Aorta (tissue), 5 donors: ENCODE data around the gene CNTN6. TPM values are rescaled to one million over a fixed set of nuclear protein-coding genes. Genes with fewer than 3 reads are reported as not detected.

ENCODE experiments used
- ATAC-seq: fragments of 200-7000 bp; cut with Tn5 transposase; one replicate; pipeline ENCODE4 v1.9.1; 2022; ENCODE audit warnings: moderate library complexity; ENCODE audit not compliant: low FRiP score
- DNase-seq, 2 donors: peaks; one replicate each; pipeline ENCODE4 v3.0.0-alpha.2; 2020
- H3K27ac ChIP-seq, 2 donors: one replicate each; pipeline ENCODE4 v1.5.1; 2013; ENCODE audit warnings: low read length in 2 of 2, mild to moderate bottlenecking in 2 of 2, moderate library complexity in 2 of 2, control low read depth in 1 of 2, inconsistent platforms in 1 of 2, low read depth in 1 of 2
- H3K27me3 ChIP-seq, 2 donors: one replicate each; pipeline ENCODE4 v1.6.1; 2013; ENCODE audit warnings: control low read depth in 1 of 2, low read length in 1 of 2, mild to moderate bottlenecking in 1 of 2, moderate library complexity in 1 of 2; ENCODE audit not compliant: insufficient read depth in 2 of 2, control insufficient read depth in 1 of 2
- H3K36me3 ChIP-seq, 2 donors: one replicate each; pipeline ENCODE4 v1.6.1; 2013; ENCODE audit warnings: control low read depth in 1 of 2, low read length in 1 of 2, mild to moderate bottlenecking in 1 of 2; ENCODE audit not compliant: insufficient read depth in 2 of 2, control insufficient read depth in 1 of 2
- H3K4me1 ChIP-seq, 2 donors: one replicate each; pipeline ENCODE4 v1.6.1; 2013; ENCODE audit warnings: low read length in 2 of 2, control low read depth in 1 of 2, mild to moderate bottlenecking in 1 of 2, moderate library complexity in 1 of 2; ENCODE audit not compliant: insufficient read depth in 2 of 2, control insufficient read depth in 1 of 2
- H3K4me3 ChIP-seq, 2 donors: one replicate each; pipeline ENCODE4 v1.5.1; 2013; ENCODE audit warnings: low read length in 2 of 2, control low read depth in 1 of 2, mild to moderate bottlenecking in 1 of 2
- H3K9me3 ChIP-seq: one replicate; pipeline ENCODE4 v1.6.1; 2013; ENCODE audit warnings: mild to moderate bottlenecking, low read length; ENCODE audit not compliant: control insufficient read depth
- WGBS, 2 donors: extraction: QIAGEN DNeasy Blood & Tissue Kit; methylation state at CpG; one replicate each; pipeline ENCODE4 v1.1.7; 2013; 5-methylcytosine and 5-hydroxymethylcytosine counted together
- intact Hi-C, 2 donors: fragments of 100-400 bp; cut with DNase I; formaldehyde crosslinking; loops; one replicate each; pipeline versions ENCODE4 v1.14.2 to v1.15.0; 2022
- polyA plus RNA-seq, 2 donors: library from polyadenylated mRNA; stranded (reverse); fragments of 200-250 nt; gene quantifications; one replicate each; pipeline ENCODE4 v1.2.3, GENCODE V29; 2013
- total RNA-seq, 2 donors: library from RNA; stranded (reverse); fragmentation: NEBNext Ultra II Directional; extraction: Animal tissue kit (Norgen Biotek cat#: 25700); gene quantifications; one replicate each; pipeline ENCODE4 v1.2.1, GENCODE V29; 2021
- donor health status: healthy with polysubstance abuse.
- donor health status: Bipolar disorder and iron deficiency.
- donor health status: DM: no; HTN: no; CAD: no.
- donor health status: DM: no; HTN: no; CAD: no.
- donor health status: DM: yes; HTN: yes; CAD: no.

CNTN6 gene
- total and polyA plus RNA-seq, 4 donors = 0.26 to 0.64 (median 0.48) TPM; not detected in 1

DNA sequence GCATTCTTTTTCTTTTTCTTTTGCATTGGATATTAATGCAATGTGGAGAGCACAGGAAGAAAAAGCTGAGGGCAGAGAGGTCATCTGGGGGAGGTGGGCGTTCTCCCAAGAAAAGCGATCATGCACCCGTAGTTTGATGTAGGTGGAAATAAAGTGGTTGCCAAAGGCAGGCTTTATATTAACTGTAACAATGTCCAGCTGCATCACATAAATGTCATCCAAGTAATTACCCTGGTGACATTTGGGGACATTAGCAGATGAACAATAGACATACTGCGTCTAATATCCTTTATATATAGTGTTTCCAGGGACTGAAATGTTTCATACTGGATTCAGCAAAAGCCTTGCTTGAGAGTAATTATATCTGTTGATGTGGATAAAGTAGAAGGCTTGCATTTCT lies 135.5 kb downstream of the CNTN6 start:
- DNase-seq = no peak
- 56% methylated on average over 4 of the region's 4 CpGs for WGBS, 2 donors
- intact Hi-C loops = no loop called here
- Histone ChIP-seq H3K4me1 (no peaks in the 10 kb centered on the region), H3K27me3 (no peaks in the 10 kb centered on the region), H3K4me3 (no peak overlapping the region), H3K9me3 (peaks cover 2% of the 10 kb centered on the region), H3K36me3 (no peaks in the 10 kb centered on the region), H3K27ac (no peak overlapping the region)
- ATAC-seq = no peak

DNA sequence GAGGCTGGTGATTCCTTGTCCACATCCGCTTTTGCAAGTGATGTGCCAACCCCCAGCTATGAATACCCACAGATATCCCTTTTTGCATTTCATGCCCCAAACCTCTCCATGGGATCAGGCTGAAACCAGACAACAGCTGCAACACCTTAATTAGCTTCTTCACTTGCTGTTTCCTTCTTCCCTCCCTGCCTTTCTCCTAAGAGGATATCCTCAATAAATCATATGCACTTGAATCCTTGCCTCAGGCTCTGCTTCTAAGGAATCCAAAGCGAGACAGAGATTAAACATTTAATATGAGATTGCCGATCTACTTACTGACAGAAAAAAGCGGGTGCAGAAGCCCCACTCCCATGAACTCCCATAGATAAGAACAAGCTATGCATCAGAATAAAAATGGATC lies 138.1 kb downstream of the CNTN6 start:
- DNase-seq (no peak), ATAC-seq (no peak)
- Histone ChIP-seq H3K36me3 (no peaks in the 10 kb centered on the region), H3K9me3 (peaks cover 2% of the 10 kb centered on the region), H3K4me3 (no peak overlapping the region), H3K4me1 (no peaks in the 10 kb centered on the region), H3K27me3 (no peaks in the 10 kb centered on the region), H3K27ac (no peak overlapping the region)
- intact Hi-C loops = no loop called here
- WGBS, 2 donors = 96% methylated on average over 4 of the region's 4 CpGs

- Histone ChIP-seq H3K4me1 (no peaks in the 10 kb centered on the region), H3K27me3 (no peaks in the 10 kb centered on the region), H3K9me3 (peaks cover 2% of the 10 kb centered on the region), H3K4me3 (no peak overlapping the region), H3K27ac (no peak overlapping the region), H3K36me3 (no peaks in the 10 kb centered on the region)
- DNase-seq (no peak), ATAC-seq (no peak)
- 76 to 78% methylated on average over 3 of the region's 3 CpGs for WGBS, 2 donors
- intact Hi-C loops = no loop called here
Observed at GRCh38 chr3:1232276-1232675, 139.5 kb downstream of the CNTN6 start.

GRCh38 chr3:1235526-1236120 lies 142.8 kb downstream of the CNTN6 start:
- no peaks in the 10 kb centered on the region for H3K36me3 ChIP-seq
- ATAC-seq = no peak
- 73 to 78% methylated on average over 8 of the region's 8 CpGs for WGBS, 2 donors
- no peak overlapping the region for H3K4me3 ChIP-seq
- peaks cover 2% of the 10 kb centered on the region for H3K9me3 ChIP-seq
- intact Hi-C loops = no loop called here
- no peak for DNase-seq
- no peak overlapping the region for H3K27ac ChIP-seq
- no peaks in the 10 kb centered on the region for H3K4me1 ChIP-seq
- no peaks in the 10 kb centered on the region for H3K27me3 ChIP-seq

- ATAC-seq (no peak), DNase-seq (no peak)
- H3K4me1 ChIP-seq = no peaks in the 10 kb centered on the region
- H3K36me3 ChIP-seq = no peaks in the 10 kb centered on the region
- H3K4me3 ChIP-seq = no peak overlapping the region
- WGBS, 2 donors = 68 to 72% methylated on average over 5 of the region's 5 CpGs
- H3K27me3 ChIP-seq = peaks cover 0 to 2% of the 10 kb centered on the region in 2 donors
- intact Hi-C loops = no loop called here
- H3K9me3 ChIP-seq = no peaks in the 10 kb centered on the region
- no peak overlapping the region for H3K27ac ChIP-seq
Observed at GRCh38 chr3:1251282-1252060, 158.6 kb downstream of the CNTN6 start.

GRCh38 chr3:1252061-1252430 lies 159.2 kb downstream of the CNTN6 start:
- Histone ChIP-seq H3K36me3 (no peaks in the 10 kb centered on the region), H3K4me1 (no peaks in the 10 kb centered on the region), H3K4me3 (no peak overlapping the region), H3K27ac (no peak overlapping the region), H3K27me3 (peaks cover 0 to 2% of the 10 kb centered on the region in 2 donors), H3K9me3 (no peaks in the 10 kb centered on the region)
- no peak for ATAC-seq
- DNase-seq = no peak
- intact Hi-C loops = no loop called here

DNA sequence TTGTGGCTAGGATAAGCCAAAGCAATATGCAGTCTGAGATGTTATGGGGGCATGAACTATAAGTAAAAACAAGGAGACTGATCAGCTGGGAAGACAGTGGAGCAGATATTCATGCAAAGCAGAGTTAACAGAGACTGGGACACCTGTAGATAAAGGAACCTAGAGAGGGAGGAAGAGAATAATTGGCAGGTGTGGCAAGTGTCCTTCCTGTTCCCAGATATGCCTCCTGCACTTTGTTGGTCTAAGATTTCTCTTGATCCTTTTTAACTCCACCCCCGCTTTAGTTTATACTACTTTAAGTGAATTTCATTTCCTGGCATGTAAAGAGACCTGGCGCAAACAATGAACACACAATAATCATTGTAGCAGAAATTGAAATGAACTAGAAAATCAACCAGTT lies 169.4 kb downstream of the CNTN6 start:
- 100% methylated on average over 2 of the region's 2 CpGs for WGBS, 2 donors
- no peak overlapping the region for H3K4me3 ChIP-seq
- intact Hi-C loops = no loop called here
- H3K27ac ChIP-seq = no peak overlapping the region
- ATAC-seq = no peak
- no peak for DNase-seq
- H3K9me3 ChIP-seq = no peaks in the 10 kb centered on the region
- H3K4me1 ChIP-seq = no peaks in the 10 kb centered on the region
- H3K27me3 ChIP-seq = no peaks in the 10 kb centered on the region
- no peaks in the 10 kb centered on the region for H3K36me3 ChIP-seq

DNA sequence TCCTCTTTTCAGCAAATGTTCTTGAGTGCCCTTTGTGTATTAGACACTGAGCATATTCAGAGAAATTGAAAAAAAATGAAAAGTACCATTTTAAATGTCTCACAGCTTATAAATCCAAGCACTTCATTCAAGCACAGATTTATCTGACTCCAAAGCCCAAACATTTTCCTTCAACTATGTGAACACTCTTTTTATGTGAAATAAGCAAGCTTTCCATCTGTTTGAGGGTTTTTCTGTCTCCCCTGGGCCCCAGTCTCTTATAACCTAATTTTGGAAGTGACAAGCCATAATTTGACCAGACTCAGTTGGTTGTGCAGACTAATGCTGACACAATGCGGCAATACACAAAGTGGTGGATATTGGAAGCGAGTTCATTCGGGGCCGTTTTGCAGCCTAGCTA lies 170.3 kb downstream of the CNTN6 start:
- 96 to 98% methylated on average over 4 of the region's 4 CpGs for WGBS, 2 donors
- no peak overlapping the region for H3K27ac ChIP-seq
- no peak overlapping the region for H3K4me3 ChIP-seq
- intact Hi-C loops = no loop called here
- H3K9me3 ChIP-seq = no peaks in the 10 kb centered on the region
- no peak for ATAC-seq
- no peaks in the 10 kb centered on the region for H3K27me3 ChIP-seq
- no peaks in the 10 kb centered on the region for H3K36me3 ChIP-seq
- DNase-seq = no peak
- no peaks in the 10 kb centered on the region for H3K4me1 ChIP-seq

- intact Hi-C loops = no loop called here
- Histone ChIP-seq H3K27ac (no peak overlapping the region), H3K4me3 (no peak overlapping the region), H3K27me3 (no peaks in the 10 kb centered on the region), H3K9me3 (no peaks in the 10 kb centered on the region), H3K36me3 (no peaks in the 10 kb centered on the region), H3K4me1 (peaks cover 0 to 2% of the 10 kb centered on the region in 2 donors)
- no peak for ATAC-seq
- DNase-seq = no peak
- 25 to 32% methylated on average over 5 of the region's 5 CpGs for WGBS, 2 donors
Observed at GRCh38 chr3:1269808-1270207, 177.0 kb downstream of the CNTN6 start.
